Loucy (cell line): Measurements from ENCODE around the gene LDLRAD4.

Source experiments
- EZH2phosphoT487 ChIP-seq: fragments of 200-600 bp; IDR thresholded peaks from 2 replicates; pipeline ENCODE4 v1.6.1; 2018; ENCODE audit warnings: antibody characterized with exemption, mild to moderate bottlenecking, moderate library complexity, borderline replicate concordance
- TF ChIP-seq, protein P1 (sequence below): fragments of 200-600 bp; sonication (generic); conservative IDR thresholded peaks from 2 replicates; pipeline ENCODE4 v1.5.1; 2014; ENCODE audit warnings: mild to moderate bottlenecking, antibody characterized with exemption, low read length

DNA sequence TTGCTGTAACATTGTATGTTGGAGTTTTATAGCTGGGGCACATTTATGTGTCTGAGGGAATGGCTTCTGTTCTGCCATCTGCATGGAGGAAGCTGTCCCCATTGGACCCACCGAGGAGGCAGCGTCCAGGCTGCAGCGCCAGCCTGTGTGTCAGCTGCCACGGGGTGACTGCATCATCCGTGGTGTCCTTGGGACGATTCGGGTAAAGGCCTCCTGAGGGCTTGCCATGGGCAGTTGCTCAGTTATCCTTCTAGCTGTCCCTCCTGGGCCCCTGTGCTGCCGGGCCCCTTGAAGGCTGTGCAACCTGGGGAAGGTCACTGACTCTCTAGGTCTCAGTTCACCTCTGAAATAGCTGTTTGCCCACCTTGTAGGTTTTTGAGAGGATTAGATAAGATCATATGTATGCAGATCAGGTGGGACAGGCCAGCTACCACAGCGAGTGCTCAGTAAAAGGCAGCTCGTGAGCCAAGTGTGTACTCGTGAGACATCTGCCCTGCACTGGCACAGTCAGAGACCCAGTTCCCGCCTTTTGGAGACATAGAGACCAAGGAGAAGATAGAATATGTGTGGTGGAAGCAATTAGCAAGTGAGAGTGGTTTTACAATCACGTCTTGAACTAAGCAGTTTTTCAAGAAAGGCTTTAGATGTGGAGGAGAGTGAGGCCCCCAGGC is 10.6 kb downstream of the LDLRAD4 start:
- TF ChIP-seq, protein P1, sequence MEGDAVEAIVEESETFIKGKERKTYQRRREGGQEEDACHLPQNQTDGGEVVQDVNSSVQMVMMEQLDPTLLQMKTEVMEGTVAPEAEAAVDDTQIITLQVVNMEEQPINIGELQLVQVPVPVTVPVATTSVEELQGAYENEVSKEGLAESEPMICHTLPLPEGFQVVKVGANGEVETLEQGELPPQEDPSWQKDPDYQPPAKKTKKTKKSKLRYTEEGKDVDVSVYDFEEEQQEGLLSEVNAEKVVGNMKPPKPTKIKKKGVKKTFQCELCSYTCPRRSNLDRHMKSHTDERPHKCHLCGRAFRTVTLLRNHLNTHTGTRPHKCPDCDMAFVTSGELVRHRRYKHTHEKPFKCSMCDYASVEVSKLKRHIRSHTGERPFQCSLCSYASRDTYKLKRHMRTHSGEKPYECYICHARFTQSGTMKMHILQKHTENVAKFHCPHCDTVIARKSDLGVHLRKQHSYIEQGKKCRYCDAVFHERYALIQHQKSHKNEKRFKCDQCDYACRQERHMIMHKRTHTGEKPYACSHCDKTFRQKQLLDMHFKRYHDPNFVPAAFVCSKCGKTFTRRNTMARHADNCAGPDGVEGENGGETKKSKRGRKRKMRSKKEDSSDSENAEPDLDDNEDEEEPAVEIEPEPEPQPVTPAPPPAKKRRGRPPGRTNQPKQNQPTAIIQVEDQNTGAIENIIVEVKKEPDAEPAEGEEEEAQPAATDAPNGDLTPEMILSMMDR, result no peak
- TF ChIP-seq EZH2phosphoT487, result no peak
